Tibial nerve (tissue), 4 donors: Measurements from ENCODE around the gene PLA2G2D. TPM values are rescaled to one million over a fixed set of nuclear protein-coding genes. Genes with fewer than 3 reads are reported as not detected.

Source experiments
- DNase-seq, 2 donors: peaks; one replicate each; pipeline ENCODE4 v3.0.0-alpha.2; 2019; ENCODE audit warnings: low spot score in 2 of 2
- H3K27ac ChIP-seq, 4 donors: fragments of 200-600 bp; sonication (generic) in 3 of 4; one replicate each; pipeline ENCODE4 v1.5.1; 2017 to 2019; ENCODE audit warnings: mild to moderate bottlenecking in 1 of 4
- H3K27me3 ChIP-seq, 2 donors: fragments of 200-600 bp; sonication (generic) in 1 of 2; one replicate each; pipeline versions ENCODE4 v1.5.1 to v1.6.0; 2017 to 2019
- H3K36me3 ChIP-seq, 3 donors: fragments of 200-600 bp; sonication (generic); one replicate each; pipeline ENCODE4 v1.5.1; 2018 to 2019
- H3K4me1 ChIP-seq, 4 donors: fragments of 200-600 bp; sonication (generic) in 3 of 4; one replicate each; pipeline ENCODE4 v1.5.1; 2017 to 2019
- H3K4me3 ChIP-seq, 4 donors: fragments of 200-600 bp; sonication (generic) in 3 of 4; one replicate each; pipeline ENCODE4 v1.5.1; 2017 to 2019; ENCODE audit warnings: mild to moderate bottlenecking in 1 of 4, moderate library complexity in 1 of 4
- H3K9me3 ChIP-seq, 4 donors: fragments of 200-600 bp; sonication (generic) in 3 of 4; one replicate each; pipeline ENCODE4 v1.5.1; 2017 to 2019
- EP300 ChIP-seq, 2 donors: sonication (generic); formaldehyde crosslinking; IDR thresholded peaks; one replicate each; pipeline ENCODE4 v1.6.1; 2017; ENCODE audit warnings: antibody characterized with exemption in 2 of 2, mild to moderate bottlenecking in 1 of 2
- POLR2A ChIP-seq, 2 donors: fragments of 450-650 bp; IDR thresholded peaks; one replicate each; pipeline ENCODE4 v1.6.1; 2017; ENCODE audit warnings: antibody characterized with exemption in 2 of 2, mild to moderate bottlenecking in 2 of 2, moderate library complexity in 2 of 2
- WGBS, 2 donors: methylation state at CpG; one replicate each; pipeline ENCODE4 v1.1.5; 2018; 5-methylcytosine and 5-hydroxymethylcytosine counted together
- total RNA-seq, 4 donors: library from RNA; depleted of rRNA; stranded (reverse); fragments of >200 nt; gene quantifications; one replicate each; pipeline ENCODE4 v1.1.0, GENCODE V29; 2016
- TF ChIP-seq, protein P1 (sequence below), 5 experiments: fragments of 200-600 bp in 3 of 5; fragments of 450-650 bp in 2 of 5; sonication (generic) in 3 of 5; IDR thresholded peaks; one replicate each; pipeline ENCODE4 v1.5.1; 2016 to 2019; ENCODE audit warnings: antibody characterized with exemption in 5 of 5, mild to moderate bottlenecking in 3 of 5, moderate library complexity in 2 of 5

PLA2G2D gene
- total RNA-seq, 4 donors from 2014 or later: not detected

GRCh38 chr1:20142001-20142710 lies 22.8 kb upstream of the PLA2G2D start:
- TF ChIP-seq EP300 (IDR thresholded peaks at IDR 0.05) (no peak), POLR2A (IDR thresholded peaks at IDR 0.05) (no peak)
- TF ChIP-seq, protein P1, sequence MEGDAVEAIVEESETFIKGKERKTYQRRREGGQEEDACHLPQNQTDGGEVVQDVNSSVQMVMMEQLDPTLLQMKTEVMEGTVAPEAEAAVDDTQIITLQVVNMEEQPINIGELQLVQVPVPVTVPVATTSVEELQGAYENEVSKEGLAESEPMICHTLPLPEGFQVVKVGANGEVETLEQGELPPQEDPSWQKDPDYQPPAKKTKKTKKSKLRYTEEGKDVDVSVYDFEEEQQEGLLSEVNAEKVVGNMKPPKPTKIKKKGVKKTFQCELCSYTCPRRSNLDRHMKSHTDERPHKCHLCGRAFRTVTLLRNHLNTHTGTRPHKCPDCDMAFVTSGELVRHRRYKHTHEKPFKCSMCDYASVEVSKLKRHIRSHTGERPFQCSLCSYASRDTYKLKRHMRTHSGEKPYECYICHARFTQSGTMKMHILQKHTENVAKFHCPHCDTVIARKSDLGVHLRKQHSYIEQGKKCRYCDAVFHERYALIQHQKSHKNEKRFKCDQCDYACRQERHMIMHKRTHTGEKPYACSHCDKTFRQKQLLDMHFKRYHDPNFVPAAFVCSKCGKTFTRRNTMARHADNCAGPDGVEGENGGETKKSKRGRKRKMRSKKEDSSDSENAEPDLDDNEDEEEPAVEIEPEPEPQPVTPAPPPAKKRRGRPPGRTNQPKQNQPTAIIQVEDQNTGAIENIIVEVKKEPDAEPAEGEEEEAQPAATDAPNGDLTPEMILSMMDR (IDR thresholded peaks at IDR 0.05): no peak
- WGBS, 2 donors: 71 to 86% methylated on average over 11 to 12 of the region's 13 CpGs
- Histone ChIP-seq H3K4me3 (no peak overlapping the region), H3K4me1 (no peaks in the 10 kb centered on the region), H3K36me3 (no peaks in the 10 kb centered on the region), H3K9me3 (no peaks in the 10 kb centered on the region), H3K27ac (no peak overlapping the region), H3K27me3 (no peaks in the 10 kb centered on the region)
- no peak for DNase-seq

DNA sequence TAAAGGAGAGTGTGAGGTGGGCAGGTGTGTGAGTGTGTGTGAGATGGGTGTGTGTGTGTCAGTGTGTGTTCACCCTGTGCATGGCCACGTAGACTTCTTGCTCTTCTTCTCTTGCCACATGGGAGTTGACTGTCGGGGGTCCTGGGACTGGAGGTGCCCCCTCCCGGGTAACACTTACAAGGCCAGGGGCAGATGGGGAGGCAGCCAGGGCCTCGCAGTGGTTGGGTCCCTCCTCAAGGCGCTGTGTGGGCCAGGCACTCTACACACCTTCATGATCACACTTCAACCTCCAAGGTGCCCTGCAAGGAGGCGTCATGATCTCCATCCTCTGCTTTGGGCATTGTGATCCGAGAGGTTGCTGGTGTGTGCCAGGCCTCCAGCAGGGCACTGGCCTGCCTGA lies 22.1 kb upstream of the PLA2G2D start:
- Histone ChIP-seq H3K4me1 (no peaks in the 10 kb centered on the region), H3K27ac (no peak overlapping the region), H3K9me3 (no peaks in the 10 kb centered on the region), H3K4me3 (no peak overlapping the region), H3K27me3 (no peaks in the 10 kb centered on the region), H3K36me3 (no peaks in the 10 kb centered on the region)
- DNase-seq: no peak
- WGBS, 2 donors: 77 to 91% methylated on average over 7 of the region's 7 CpGs
- TF ChIP-seq EP300 (IDR thresholded peaks at IDR 0.05) (no peak), POLR2A (IDR thresholded peaks at IDR 0.05) (no peak)
- TF ChIP-seq, protein P1 (IDR thresholded peaks at IDR 0.05): no peak

DNA sequence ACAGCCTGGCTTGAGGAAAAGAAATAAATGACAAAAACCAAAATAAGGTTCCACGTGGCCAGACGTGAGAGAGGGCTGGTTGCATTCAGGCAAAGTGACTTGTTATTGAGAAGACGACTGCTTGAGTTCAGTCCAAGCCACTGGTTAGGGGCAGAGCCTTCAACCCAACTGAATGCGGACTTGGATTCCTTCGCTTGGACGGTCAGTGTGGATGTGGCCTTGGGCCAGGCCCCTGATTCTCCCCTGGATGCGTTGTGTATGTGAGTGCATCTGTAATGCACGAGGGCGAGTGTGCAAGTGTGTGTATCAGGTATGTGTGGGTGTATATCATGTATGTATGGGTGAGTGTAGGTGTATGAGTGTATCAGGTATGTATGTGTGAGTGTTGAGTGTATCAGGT lies 21.7 kb upstream of the PLA2G2D start:
- Histone ChIP-seq H3K4me3 (no peak overlapping the region), H3K27me3 (no peaks in the 10 kb centered on the region), H3K9me3 (no peaks in the 10 kb centered on the region), H3K4me1 (no peaks in the 10 kb centered on the region), H3K36me3 (no peaks in the 10 kb centered on the region), H3K27ac (no peak overlapping the region)
- no peak for DNase-seq
- WGBS, 2 donors: 84 to 85% methylated on average over 9 of the region's 9 CpGs
- TF ChIP-seq, protein P1 (IDR thresholded peaks at IDR 0.05): no peak
- no peak for TF ChIP-seq EP300 (IDR thresholded peaks at IDR 0.05)
- TF ChIP-seq POLR2A (IDR thresholded peaks at IDR 0.05): no peak

GRCh38 chr1:20139776-20140612 lies 20.7 kb upstream of the PLA2G2D start:
- no peak for DNase-seq
- H3K4me1 ChIP-seq: no peaks in the 10 kb centered on the region
- H3K36me3 ChIP-seq: no peaks in the 10 kb centered on the region
- H3K27ac ChIP-seq: no peak overlapping the region
- no peaks in the 10 kb centered on the region for H3K27me3 ChIP-seq
- WGBS, 2 donors: 77 to 81% methylated on average over 11 to 13 of the region's 13 CpGs
- TF ChIP-seq EP300 (IDR thresholded peaks at IDR 0.05) (no peak), POLR2A (IDR thresholded peaks at IDR 0.05) (no peak)
- TF ChIP-seq, protein P1 (IDR thresholded peaks at IDR 0.05): no peak
- no peak overlapping the region for H3K4me3 ChIP-seq
- no peaks in the 10 kb centered on the region for H3K9me3 ChIP-seq

GRCh38 chr1:20138961-20139550 lies 19.7 kb upstream of the PLA2G2D start, which contains the start of gene PLA2G2F:
Gene PLA2G2F (plus strand): TSS chr1:20139323. CDS start chr1:20139428, 105 bp downstream.
- Histone ChIP-seq H3K27ac (no peak within 1 kb of the TSS), H3K4me3 (no peak within 1 kb of the TSS), H3K4me1 (no peaks in the 10 kb centered on the region), H3K36me3 (no peaks in the 10 kb centered on the region), H3K9me3 (no peaks in the 10 kb centered on the region), H3K27me3 (no peaks in the 10 kb centered on the region)
- DNase-seq: no peak
- TF ChIP-seq EP300 (IDR thresholded peaks at IDR 0.05) (no peak), POLR2A (IDR thresholded peaks at IDR 0.05) (no peak)
- TF ChIP-seq, protein P1 (IDR thresholded peaks at IDR 0.05): no peak
- 93 to 97% methylated on average over 9 of the region's 9 CpGs for WGBS, 2 donors
